ENCODE results near the gene OR2Y1. TPM values are rescaled to one million over a fixed set of nuclear protein-coding genes. Genes with fewer than 3 reads are reported as not detected.
"Not testable (repeated sequence)": the region's sequence is repeated elsewhere in the genome, so short reads cannot be mapped to it uniquely, and the experiment has no call there.

Gene OR2Y1
- total RNA-seq, 4 donors from 2014 or later = not detected

DNA sequence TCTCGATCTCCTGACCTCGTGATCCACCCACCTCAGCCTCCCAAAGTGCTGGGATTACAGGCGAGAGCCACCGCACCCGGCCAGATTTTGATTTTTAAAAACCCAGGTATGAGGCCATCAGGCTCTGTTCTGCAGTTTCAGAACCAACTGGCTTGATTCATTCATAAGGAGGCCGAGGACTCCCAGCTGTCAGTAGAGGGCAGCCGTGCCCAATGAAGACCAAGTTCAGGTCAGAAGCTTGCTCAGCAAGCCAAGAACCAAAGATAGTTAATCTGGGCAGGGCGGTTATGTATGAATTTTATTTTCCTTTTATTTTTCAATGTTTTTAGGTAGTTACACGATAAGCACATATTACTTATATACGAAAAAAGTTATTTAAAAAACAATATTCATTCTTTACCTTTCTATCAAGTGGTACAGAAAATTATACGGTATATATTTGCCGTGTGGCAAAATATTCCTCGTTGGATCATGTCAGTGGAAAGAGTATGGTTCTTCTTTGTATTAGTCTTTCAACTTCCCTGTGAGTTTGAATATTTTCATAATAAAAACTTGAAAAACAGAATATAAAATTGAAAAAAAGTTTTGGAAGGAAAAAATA lies 44.7 kb upstream of the OR2Y1 start:
- TF ChIP-seq, protein P1, sequence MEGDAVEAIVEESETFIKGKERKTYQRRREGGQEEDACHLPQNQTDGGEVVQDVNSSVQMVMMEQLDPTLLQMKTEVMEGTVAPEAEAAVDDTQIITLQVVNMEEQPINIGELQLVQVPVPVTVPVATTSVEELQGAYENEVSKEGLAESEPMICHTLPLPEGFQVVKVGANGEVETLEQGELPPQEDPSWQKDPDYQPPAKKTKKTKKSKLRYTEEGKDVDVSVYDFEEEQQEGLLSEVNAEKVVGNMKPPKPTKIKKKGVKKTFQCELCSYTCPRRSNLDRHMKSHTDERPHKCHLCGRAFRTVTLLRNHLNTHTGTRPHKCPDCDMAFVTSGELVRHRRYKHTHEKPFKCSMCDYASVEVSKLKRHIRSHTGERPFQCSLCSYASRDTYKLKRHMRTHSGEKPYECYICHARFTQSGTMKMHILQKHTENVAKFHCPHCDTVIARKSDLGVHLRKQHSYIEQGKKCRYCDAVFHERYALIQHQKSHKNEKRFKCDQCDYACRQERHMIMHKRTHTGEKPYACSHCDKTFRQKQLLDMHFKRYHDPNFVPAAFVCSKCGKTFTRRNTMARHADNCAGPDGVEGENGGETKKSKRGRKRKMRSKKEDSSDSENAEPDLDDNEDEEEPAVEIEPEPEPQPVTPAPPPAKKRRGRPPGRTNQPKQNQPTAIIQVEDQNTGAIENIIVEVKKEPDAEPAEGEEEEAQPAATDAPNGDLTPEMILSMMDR (IDR thresholded peaks at IDR 0.05) = peak in 1 of 3 donors; percentile 13
- DNase-seq (ENCODE audit: low spot score) (no peak), ATAC-seq (ENCODE audit: low FRiP score) (peak; percentile 85)

DNA sequence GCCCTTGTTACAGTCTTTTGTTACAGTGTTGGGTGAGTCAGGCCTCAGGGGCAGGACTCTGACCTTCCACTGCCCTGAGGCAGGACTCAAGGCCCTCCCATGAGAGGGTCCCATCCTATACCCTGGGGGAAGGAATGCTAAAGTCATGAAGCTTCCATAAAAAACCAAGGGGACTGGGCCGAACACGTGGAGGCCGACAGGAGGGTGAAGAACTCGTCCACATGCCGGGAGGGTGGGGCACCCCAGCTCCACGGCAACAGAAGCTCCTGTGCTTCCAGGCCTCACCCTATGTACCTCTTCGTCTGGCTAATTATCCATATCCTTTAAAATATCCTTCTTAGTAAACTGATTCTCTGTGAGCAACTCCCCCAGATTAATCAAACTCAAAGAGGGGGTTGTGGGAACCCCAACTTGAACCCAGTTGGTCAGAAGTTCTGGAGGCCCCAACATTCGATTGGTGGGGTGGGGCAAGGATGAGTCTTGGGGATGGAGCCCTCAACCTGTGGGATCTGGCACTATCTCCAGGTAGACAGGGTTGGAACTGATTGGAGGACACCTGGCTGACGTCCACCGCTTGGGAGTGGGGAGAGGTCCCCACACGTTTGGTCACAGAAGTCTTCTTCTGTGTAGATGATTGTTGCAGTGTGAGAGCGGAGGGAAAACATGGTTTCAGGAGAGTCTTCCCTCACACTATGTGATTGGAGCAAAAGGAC lies 43.6 kb upstream of the OR2Y1 start:
- DNase-seq (ENCODE audit: low spot score) (no peak), ATAC-seq (ENCODE audit: low FRiP score) (no peak)
- TF ChIP-seq, protein P1 (IDR thresholded peaks at IDR 0.05) = no peak

DNA sequence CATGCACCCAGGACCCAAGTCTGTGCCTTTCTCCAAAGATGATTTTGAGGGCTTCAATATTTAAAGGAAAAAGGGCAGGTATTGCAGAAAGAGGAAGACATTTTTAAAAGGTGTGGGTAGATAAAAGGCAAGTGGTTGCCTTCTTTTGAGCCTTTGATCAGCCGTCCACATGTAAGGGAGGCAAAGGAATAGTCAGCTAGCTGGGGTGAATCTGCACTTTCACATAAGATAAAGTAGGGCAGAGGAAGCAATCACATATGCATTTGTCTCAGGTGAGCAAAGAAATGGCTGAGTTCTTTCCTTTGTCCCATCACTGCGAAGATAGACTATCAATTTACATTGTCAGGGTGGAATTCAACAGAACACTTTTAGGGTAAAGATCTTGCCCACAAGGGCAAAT lies 42.9 kb upstream of the OR2Y1 start:
- no peak for DNase-seq (ENCODE audit: low spot score)
- no peak for ATAC-seq (ENCODE audit: low FRiP score)
- TF ChIP-seq, protein P1 (IDR thresholded peaks at IDR 0.05) = no peak

DNA sequence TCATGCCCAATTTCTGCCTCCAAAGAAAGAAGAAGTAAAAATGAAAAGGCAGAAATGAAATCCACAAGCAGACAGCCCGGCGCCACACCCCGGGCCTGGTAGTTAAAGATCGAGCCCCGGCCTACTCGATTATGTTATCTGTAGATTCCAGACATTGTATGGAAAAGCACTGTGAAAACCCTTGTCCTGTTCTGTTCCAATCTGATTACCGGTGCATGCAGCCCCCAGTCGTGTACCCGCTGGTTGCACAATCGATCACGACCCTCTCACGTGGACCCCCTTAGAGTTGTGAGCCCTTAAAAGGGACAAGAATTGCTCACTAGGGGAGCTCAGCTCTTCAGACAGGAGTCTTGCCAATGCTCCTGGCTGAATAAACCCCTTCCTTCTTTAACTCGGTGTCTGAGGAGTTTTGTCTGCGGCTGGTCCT lies 42.1 kb upstream of the OR2Y1 start:
- not testable (repeated sequence) for DNase-seq (ENCODE audit: low spot score); ATAC-seq (ENCODE audit: low FRiP score)

DNA sequence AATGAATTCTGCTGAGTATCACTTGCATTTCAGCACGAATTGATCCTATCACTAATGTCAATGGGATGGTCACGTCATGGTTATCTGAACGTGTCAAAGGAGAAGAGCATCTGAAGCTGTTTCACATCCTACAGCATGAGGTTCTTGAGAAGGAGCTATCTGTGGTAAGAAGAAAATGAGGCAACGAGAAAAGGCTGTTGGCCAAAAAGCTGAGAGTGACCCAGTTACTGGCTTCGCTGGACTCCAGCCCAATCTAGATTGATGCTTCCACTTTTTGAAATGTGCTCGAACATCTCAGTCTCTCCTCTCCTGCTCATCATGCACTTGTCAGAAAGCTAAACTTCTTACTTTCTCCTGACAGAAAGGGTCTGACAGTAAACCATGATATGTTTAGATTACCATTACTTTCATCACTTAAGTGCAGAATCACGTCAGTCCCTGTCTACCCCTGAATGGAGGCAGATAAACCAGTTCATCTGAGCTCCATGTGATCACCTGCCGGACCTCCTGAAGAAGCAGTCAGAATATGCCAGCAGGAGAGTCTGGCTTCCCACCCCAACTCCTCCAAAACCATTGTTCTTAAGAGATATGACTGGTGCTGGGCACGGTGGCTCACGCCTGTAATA lies 40.2 kb upstream of the OR2Y1 start:
- ATAC-seq (ENCODE audit: low FRiP score) = no peak
- TF ChIP-seq, protein P1 (IDR thresholded peaks at IDR 0.05) = no peak
- no peak for DNase-seq (ENCODE audit: low spot score)

DNA sequence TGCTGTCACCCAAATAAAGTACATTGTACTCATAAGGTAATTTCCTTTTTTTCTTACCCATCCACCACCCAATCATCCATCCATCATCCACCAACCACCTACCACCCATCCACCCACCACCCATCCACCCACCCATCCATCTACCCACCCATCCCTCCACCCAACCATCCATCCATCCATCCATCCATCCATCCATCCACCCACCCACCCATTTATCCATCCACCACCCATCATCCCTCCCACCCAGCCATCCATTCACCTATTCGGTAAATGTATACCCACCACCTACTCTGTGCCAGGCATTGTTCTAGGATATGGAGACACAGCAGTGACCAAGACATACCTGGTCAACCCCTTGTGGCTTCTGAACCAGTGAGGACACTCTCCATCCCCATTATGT lies 37.6 kb upstream of the OR2Y1 start:
- ATAC-seq (ENCODE audit: low FRiP score) = no peak
- no peak for DNase-seq (ENCODE audit: low spot score)
- TF ChIP-seq, protein P1 (IDR thresholded peaks at IDR 0.05) = no peak

DNA sequence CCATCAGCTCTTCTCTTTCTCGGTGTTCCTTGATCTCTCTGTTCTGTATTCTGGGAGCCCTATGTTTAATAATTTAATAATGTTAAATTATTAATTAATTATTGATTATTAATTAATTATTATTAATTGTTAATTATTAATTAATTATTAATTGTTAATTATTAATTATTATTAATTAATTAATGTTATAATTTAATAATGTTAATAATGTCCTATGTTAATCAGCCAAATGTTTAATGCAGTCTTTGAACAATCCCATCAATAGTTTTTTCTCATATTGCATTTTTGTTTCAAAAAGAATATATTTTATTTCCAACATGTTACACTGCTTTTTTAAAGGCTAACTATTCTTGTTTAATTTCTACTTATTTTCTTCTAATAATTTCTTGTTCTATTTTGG lies 36.5 kb upstream of the OR2Y1 start:
- ATAC-seq (ENCODE audit: low FRiP score) (no peak), DNase-seq (ENCODE audit: low spot score) (no peak)
- TF ChIP-seq, protein P1 (IDR thresholded peaks at IDR 0.05) = no peak

Data from omental fat pad (tissue), 4 donors.